Activated effector memory CD4-positive, alpha-beta T cell treated with Interleukin-2 at 50 U/mL for 16 hours (primary cell): ENCODE measurements around the gene CASP2.
A peak's percentile ranks its signal among the peaks of the same experiment; 100 is the strongest.
"Not testable (repeated sequence)": the region's sequence is repeated elsewhere in the genome, so short reads cannot be mapped to it uniquely, and the experiment has no call there.

Experiments used
- DNase-seq: peaks from one replicate; pipeline ENCODE4 v3.0.0-alpha.2; 2020

CASP2 gene

GRCh38 chr7:143287935-143288826 is at the start of gene CASP2:
CASP2 (plus strand) TSS chr7:143288351; CDS start chr7:143288456, 105 bp downstream.
- DNase-seq = peak; percentile 98

GRCh38 chr7:143239813-143240212 is 48.3 kb upstream of the CASP2 start:
- no peak for DNase-seq

GRCh38 chr7:143240291-143241168 is 47.6 kb upstream of the CASP2 start:
- peak; percentile 53 for DNase-seq

DNA sequence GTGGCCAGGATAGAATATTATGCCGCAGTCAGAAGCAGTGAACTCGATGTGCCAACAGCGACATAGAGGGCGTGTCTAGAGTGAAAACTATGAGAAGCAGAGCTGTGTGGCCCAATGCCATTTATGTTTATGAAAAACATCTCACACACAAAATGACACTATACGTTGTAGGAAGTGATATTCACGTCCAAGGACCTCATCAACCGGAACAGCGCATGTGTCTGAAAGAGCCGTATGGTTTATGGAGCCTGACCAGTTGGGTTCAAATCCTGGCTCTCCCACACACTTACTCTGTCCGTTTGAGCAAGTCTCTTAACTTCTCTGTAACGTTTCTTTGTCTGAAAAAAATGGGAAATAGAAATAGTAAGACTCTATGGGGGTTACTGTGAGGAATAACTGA is 45.8 kb upstream of the CASP2 start:
- DNase-seq = no peak

GRCh38 chr7:143243111-143243510 is 45.0 kb upstream of the CASP2 start:
- no peak for DNase-seq

- DNase-seq = no peak
Measured at GRCh38 chr7:143243614-143244013, 44.5 kb upstream of the CASP2 start.

DNA sequence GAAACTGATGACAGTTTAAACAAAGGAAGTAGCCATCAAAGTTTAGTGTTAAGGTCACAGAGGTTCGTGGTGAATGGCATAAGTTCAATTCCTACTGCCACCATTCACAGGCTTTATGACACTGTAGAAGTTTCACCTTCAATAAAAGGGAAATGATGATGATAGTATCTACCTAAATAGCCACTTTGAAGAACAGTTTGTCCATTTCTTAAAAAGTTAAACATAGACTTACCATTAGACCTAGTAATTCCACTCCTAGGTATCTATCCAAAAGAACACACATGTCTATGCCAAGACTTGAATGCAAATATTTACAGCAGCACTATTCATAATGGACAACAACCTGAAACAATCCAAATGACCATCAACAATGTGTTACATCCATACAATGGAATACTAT is 43.8 kb upstream of the CASP2 start:
- DNase-seq = no peak

DNA sequence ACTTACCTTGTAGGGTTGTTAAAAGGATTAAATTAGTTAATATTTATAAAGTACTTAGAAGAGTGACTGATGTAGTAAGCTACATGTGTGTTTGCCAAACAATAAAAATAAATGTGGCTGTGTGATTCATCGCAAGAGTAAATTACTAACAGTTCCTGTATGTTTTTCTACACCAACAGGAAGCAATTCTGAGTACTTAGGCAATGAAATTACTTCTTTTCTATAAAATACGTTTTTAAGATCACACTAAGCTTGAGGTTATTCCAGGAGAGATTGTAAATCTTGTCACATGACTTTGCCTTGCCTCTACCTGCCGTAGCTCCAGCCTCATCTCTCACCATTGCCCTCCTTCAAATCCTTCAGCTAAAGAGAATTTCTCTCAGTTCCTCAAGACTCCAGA is 43.0 kb upstream of the CASP2 start:
- DNase-seq = no peak

DNA sequence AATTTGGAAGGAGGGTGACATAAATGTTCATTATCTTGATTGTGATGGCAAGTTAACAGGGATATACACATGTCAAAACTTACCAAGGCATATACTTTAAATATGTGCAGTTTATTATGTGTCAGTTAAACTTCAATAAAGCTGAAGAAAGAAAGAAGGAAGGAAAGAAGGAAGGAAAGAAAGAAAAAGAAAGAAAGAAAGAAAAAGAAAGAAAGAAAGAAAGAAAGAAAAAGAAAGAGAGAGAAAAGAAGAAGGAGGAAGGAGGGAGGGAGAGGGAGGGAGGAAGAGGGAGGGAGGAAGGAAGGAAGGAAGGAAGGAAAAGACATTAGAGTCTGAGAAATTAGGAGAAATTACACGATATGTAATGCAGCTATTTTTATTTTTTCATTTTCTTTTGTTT is 40.8 kb upstream of the CASP2 start:
- no peak for DNase-seq

- DNase-seq = no peak
Measured at GRCh38 chr7:143248761-143249354, 39.3 kb upstream of the CASP2 start.

- no peak for DNase-seq
Measured at GRCh38 chr7:143250199-143250598, 38.0 kb upstream of the CASP2 start.

GRCh38 chr7:143250822-143251221 is 37.3 kb upstream of the CASP2 start:
- DNase-seq = no peak

DNA sequence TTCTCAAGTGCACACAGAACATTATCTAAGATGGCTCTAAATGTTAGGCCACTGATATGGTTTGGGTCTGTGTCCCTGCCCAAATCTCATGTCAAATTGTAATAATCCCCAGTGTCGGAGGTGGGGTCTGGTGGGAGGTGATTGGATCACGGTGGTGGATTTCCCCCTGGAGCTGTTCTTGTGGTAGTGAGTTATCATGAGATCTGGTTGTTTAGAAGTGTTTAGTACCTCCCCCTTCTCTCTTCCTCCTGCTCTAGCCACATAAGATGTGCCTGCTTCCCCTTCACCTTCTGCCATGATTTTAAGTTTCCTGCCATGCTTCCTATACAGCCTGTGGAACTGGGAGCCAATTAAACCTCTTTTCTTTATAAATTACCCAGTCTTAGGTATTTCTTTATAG is 36.1 kb upstream of the CASP2 start:
- no peak for DNase-seq

GRCh38 chr7:143255564-143255963 is 32.6 kb upstream of the CASP2 start:
- no peak for DNase-seq

DNA sequence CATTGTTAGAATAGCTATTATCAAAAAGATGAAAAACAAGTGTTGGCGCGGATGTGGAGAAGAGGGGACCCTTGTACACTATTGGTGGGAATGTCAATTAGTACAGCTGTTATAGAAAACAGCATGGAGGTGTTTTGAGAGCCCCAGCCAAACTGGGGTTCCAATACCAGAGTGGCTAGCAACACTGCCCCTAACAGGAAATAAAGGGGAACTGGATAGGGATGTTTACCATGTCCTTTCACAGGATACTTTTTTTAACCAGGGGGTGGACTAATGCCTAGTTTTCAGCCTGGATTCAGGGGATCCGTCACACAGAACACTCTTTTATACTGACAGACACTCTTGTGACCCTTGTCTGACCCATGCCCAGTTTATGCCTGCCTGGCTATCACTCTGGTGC is 31.8 kb upstream of the CASP2 start:
- DNase-seq = no peak

GRCh38 chr7:143256932-143257331 is 31.2 kb upstream of the CASP2 start:
- DNase-seq = no peak

- no peak for DNase-seq
Measured at GRCh38 chr7:143257501-143257900, 30.6 kb upstream of the CASP2 start.

- no peak for DNase-seq
Measured at GRCh38 chr7:143258831-143259230, 29.3 kb upstream of the CASP2 start.

- no peak for DNase-seq
Measured at GRCh38 chr7:143259765-143260164, 28.4 kb upstream of the CASP2 start.

GRCh38 chr7:143261901-143262300 is 26.2 kb upstream of the CASP2 start:
- DNase-seq = no peak

- peak; percentile 79 for DNase-seq
Measured at GRCh38 chr7:143263266-143264195, 24.6 kb upstream of the CASP2 start, which contains the start of gene GSTK1. GSTK1 (plus strand) TSS chr7:143263441; CDS start chr7:143263514, 73 bp downstream.

DNA sequence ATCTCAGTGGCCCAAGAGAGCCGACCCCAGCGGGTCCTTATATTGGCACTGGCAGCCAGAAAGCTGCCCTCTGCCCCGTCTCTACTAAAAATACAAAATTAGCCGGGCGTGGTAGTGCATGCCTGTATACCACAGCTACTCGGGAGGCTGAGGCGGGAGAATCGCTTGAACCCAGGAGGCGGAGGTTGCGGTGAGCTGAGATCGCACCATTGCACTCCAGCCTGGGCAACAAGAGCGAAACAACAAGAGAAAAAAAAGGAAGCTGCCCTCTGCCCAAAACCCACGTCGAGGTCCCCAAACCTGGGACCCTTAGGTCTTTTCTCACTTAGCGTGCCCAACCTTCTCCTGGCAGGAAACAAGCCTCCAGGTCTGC is 24.0 kb upstream of the CASP2 start:
- not testable (repeated sequence) for DNase-seq
